Ishikawa (cell line): ENCODE measurements around the gene NEU3.

Experiments used
- CEBPB ChIP-seq: IDR thresholded peaks from 2 replicates; pipeline ENCODE4 v1.6.1; 2012
- EGR1 ChIP-seq: IDR thresholded peaks from 2 replicates; pipeline ENCODE4 v1.6.1; 2012
- EP300 ChIP-seq: IDR thresholded peaks from 2 replicates; pipeline ENCODE4 v1.6.1; 2012; ENCODE audit warnings: borderline replicate concordance
- RAD21 ChIP-seq: IDR thresholded peaks from 2 replicates; pipeline ENCODE4 v1.6.1; 2012; ENCODE audit warnings: low read depth
- TAF1 ChIP-seq: IDR thresholded peaks from 2 replicates; pipeline ENCODE4 v1.6.1; 2012; ENCODE audit warnings: low read depth, mild to moderate bottlenecking
- TCF12 ChIP-seq: IDR thresholded peaks from 2 replicates; pipeline ENCODE4 v1.6.1; 2012; ENCODE audit warnings: low read depth
- YY1 ChIP-seq: IDR thresholded peaks from 2 replicates; pipeline ENCODE4 v1.6.1; 2012; ENCODE audit warnings: low read depth
- TF ChIP-seq, protein P1 (sequence below): IDR thresholded peaks from 2 replicates; pipeline ENCODE4 v1.6.1; 2012
- TF ChIP-seq, protein P2 (sequence below): IDR thresholded peaks from 2 replicates; pipeline ENCODE4 v1.6.1; 2012
- TF ChIP-seq, protein P3 (sequence below): IDR thresholded peaks from 2 replicates; pipeline ENCODE4 v1.6.1; 2012; ENCODE audit warnings: low read depth, mild to moderate bottlenecking

DNA sequence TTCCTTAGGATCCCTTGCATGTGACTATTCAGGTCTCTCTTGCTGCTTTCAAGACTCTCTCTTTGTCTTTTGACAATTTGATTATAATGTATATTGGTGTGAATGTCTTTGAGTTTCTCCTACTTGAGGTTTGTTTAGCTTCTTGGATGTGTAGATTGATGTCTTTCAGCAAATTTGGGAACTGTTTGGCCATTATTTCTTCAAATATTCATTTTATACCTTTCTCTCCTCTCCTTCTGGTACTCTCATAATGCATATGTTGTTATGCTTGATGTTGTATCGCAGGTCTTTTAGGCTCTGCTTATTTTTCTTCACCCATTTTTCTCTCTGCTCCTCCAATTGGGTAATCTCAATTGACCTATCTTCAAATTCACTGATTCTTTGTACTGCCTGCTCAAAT, 63.7 kb downstream of the NEU3 start:
- TF ChIP-seq, protein P1, sequence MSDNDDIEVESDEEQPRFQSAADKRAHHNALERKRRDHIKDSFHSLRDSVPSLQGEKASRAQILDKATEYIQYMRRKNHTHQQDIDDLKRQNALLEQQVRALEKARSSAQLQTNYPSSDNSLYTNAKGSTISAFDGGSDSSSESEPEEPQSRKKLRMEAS = no peak
- TF ChIP-seq YY1 = no peak
- TF ChIP-seq EP300 = no peak
- TF ChIP-seq, protein P2, sequence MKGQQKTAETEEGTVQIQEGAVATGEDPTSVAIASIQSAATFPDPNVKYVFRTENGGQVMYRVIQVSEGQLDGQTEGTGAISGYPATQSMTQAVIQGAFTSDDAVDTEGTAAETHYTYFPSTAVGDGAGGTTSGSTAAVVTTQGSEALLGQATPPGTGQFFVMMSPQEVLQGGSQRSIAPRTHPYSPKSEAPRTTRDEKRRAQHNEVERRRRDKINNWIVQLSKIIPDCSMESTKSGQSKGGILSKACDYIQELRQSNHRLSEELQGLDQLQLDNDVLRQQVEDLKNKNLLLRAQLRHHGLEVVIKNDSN = no peak
- no peak for TF ChIP-seq TCF12
- TF ChIP-seq RAD21 = no peak
- TF ChIP-seq EGR1 = no peak
- TF ChIP-seq, protein P3, sequence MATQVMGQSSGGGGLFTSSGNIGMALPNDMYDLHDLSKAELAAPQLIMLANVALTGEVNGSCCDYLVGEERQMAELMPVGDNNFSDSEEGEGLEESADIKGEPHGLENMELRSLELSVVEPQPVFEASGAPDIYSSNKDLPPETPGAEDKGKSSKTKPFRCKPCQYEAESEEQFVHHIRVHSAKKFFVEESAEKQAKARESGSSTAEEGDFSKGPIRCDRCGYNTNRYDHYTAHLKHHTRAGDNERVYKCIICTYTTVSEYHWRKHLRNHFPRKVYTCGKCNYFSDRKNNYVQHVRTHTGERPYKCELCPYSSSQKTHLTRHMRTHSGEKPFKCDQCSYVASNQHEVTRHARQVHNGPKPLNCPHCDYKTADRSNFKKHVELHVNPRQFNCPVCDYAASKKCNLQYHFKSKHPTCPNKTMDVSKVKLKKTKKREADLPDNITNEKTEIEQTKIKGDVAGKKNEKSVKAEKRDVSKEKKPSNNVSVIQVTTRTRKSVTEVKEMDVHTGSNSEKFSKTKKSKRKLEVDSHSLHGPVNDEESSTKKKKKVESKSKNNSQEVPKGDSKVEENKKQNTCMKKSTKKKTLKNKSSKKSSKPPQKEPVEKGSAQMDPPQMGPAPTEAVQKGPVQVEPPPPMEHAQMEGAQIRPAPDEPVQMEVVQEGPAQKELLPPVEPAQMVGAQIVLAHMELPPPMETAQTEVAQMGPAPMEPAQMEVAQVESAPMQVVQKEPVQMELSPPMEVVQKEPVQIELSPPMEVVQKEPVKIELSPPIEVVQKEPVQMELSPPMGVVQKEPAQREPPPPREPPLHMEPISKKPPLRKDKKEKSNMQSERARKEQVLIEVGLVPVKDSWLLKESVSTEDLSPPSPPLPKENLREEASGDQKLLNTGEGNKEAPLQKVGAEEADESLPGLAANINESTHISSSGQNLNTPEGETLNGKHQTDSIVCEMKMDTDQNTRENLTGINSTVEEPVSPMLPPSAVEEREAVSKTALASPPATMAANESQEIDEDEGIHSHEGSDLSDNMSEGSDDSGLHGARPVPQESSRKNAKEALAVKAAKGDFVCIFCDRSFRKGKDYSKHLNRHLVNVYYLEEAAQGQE = no peak
- no peak for TF ChIP-seq TAF1
- no peak for TF ChIP-seq CEBPB
